GM06990 (cell line): ENCODE measurements around the gene MRM2.

Source experiments
- DNase-seq: peaks from one replicate; pipeline ENCODE4 v3.0.0-alpha.2; 2011; ENCODE audit not compliant: insufficient read length; ENCODE audit errors: extremely low read depth
- H3K27me3 ChIP-seq: replicated peaks from 2 replicates; pipeline ENCODE4 v1.6.0; 2011; ENCODE audit warnings: low read length; ENCODE audit not compliant: control insufficient read depth, insufficient read depth
- H3K36me3 ChIP-seq: 2 replicates; pipeline ENCODE4 v1.5.1; 2011; ENCODE audit warnings: low read length; ENCODE audit not compliant: control insufficient read depth, insufficient read depth
- H3K4me3 ChIP-seq: replicated peaks from 2 replicates; pipeline ENCODE4 v1.5.1; 2011; ENCODE audit warnings: low read depth, mild to moderate bottlenecking, control low read depth, low read length
- CTCF ChIP-seq: IDR thresholded peaks from 2 replicates; pipeline ENCODE4 v1.5.1; 2011; ENCODE audit warnings: low read length, control low read depth, mild to moderate bottlenecking, inconsistent platforms; ENCODE audit not compliant: insufficient read depth, poor library complexity, severe bottlenecking

MRM2 gene

DNA sequence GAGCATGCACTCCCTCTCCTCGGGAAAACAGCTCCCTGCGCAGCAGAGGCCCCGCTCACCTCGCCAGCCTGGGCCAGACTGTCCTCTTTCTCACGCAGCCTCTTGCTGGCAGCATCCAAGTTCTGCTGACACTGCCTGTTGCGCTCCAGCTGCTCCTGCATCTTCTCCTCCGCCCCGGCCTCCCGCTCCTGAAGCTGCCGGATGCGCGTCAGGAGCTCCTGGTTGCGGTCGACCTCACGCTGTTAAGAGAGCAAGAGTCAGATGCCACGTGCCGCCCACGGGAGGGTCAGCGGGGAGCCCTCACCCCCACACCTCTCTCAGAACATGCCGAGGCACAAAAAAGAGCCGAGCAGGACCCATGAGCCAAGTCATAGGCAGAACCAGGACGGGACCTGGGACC, 19.5 kb downstream of the MRM2 start:
- H3K4me3 ChIP-seq: no peak overlapping the region
- TF ChIP-seq CTCF: no peak
- H3K27me3 ChIP-seq: no peaks in the 10 kb centered on the region
- H3K36me3 ChIP-seq: peaks cover 54% of the 10 kb centered on the region
- no peak for DNase-seq

GRCh38 chr7:2220954-2221353, 21.1 kb downstream of the MRM2 start:
- Histone ChIP-seq H3K27me3 (no peaks in the 10 kb centered on the region), H3K4me3 (no peak overlapping the region), H3K36me3 (peaks cover 59% of the 10 kb centered on the region)
- no peak for TF ChIP-seq CTCF
- no peak for DNase-seq

DNA sequence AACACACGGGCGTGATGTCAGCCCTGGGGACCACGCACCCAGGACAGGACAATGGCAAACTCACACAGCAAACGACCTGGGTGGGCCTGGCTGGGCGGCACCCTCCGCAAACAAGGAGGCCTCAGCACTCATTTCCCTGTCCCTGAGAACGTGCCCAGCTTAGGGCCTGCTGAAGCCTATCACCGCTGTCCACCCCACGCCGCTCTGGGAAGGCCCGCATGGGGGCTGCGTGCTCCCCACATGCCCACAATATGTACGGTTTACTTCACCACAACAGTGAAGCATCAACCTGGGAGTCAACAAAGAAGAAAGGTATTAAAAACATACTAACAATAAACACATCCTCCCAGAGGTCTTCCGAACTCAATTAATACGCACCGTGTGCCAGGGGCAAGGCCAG, 21.5 kb downstream of the MRM2 start:
- Histone ChIP-seq H3K27me3 (no peaks in the 10 kb centered on the region), H3K36me3 (peaks cover 61% of the 10 kb centered on the region), H3K4me3 (no peak overlapping the region)
- no peak for TF ChIP-seq CTCF
- DNase-seq: no peak

GRCh38 chr7:2220030-2220429, 22.0 kb downstream of the MRM2 start:
- TF ChIP-seq CTCF: no peak
- DNase-seq: no peak
- H3K4me3 ChIP-seq: no peak overlapping the region
- peaks cover 60% of the 10 kb centered on the region for H3K36me3 ChIP-seq
- no peaks in the 10 kb centered on the region for H3K27me3 ChIP-seq

GRCh38 chr7:2219606-2220005, 22.4 kb downstream of the MRM2 start:
- no peak for TF ChIP-seq CTCF
- DNase-seq: no peak
- Histone ChIP-seq H3K27me3 (no peaks in the 10 kb centered on the region), H3K36me3 (peaks cover 59% of the 10 kb centered on the region), H3K4me3 (no peak overlapping the region)

GRCh38 chr7:2219136-2219535, 22.9 kb downstream of the MRM2 start:
- DNase-seq: no peak
- H3K4me3 ChIP-seq: no peak overlapping the region
- peaks cover 59% of the 10 kb centered on the region for H3K36me3 ChIP-seq
- H3K27me3 ChIP-seq: no peaks in the 10 kb centered on the region
- no peak for TF ChIP-seq CTCF
